Posterior vena cava (tissue), 2 donors: ENCODE measurements around the gene ZCCHC3. TPM values are rescaled to one million over a fixed set of nuclear protein-coding genes. Genes with fewer than 3 reads are reported as not detected.

Experiments used
- DNase-seq: peaks from one replicate; pipeline ENCODE4 v3.0.0-alpha.2; 2020; ENCODE audit warnings: low spot score
- intact Hi-C, 2 donors: fragments of 100-400 bp; cut with DNase I; formaldehyde crosslinking; loops; one replicate each; pipeline versions ENCODE4 v1.14.1 to v1.14.2; 2022 to 2023
- total RNA-seq, 2 donors: library from RNA; stranded (reverse); fragmentation: NEBNext Ultra II Directional; extraction: Animal tissue kit (Norgen Biotek cat#: 25700); gene quantifications; one replicate each; pipeline ENCODE4 v1.2.1, GENCODE V29; 2021
- donor health status: DM: yes; HTN: yes; CAD: no.
- donor health status: DM: yes; HTN: yes; CAD: no.

The ZCCHC3 gene
- total RNA-seq, 2 donors from 2014 or later = 10.1 to 10.9 TPM

DNA sequence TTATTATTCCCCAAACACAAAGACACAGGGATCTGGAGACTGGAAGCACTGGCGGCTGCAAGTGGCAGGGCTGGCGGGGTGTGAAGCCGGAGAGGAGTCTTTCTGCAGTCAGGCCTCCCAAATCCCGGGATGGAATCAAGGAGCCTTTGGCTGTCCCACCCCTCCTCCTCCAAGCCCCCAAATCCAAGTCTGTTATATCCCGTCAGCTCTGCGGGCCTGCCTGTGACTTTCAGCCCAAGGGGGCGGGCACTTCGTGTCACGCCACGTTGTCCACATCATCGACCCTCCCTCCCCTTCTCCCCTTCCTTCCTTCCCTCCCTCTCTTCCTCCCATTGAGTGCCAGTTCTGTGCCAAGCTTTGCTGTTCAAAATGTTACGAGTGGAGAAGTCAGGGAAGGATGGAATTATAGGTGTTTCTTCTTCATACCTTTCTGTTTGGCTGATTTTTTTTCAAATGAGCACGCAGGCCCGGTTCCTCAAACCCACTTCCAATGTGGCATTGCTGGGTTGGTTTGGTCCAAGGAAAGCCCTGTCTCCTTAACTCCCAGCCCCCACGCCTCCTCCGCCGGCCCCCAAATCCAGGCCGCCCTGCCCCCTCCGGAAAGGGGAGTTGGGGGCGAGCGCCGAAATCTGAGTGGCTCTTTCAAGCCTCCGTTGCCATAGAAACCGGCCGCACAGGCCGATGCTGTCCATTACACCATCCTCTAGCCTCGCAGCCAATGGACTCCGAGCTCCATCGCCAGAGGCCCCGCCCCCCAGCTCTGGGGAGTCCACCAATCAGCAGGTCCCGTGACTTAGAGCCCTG is 12.7 kb downstream of the ZCCHC3 start:
- intact Hi-C loops = no loop called here
- DNase-seq = peak; percentile 99

DNA sequence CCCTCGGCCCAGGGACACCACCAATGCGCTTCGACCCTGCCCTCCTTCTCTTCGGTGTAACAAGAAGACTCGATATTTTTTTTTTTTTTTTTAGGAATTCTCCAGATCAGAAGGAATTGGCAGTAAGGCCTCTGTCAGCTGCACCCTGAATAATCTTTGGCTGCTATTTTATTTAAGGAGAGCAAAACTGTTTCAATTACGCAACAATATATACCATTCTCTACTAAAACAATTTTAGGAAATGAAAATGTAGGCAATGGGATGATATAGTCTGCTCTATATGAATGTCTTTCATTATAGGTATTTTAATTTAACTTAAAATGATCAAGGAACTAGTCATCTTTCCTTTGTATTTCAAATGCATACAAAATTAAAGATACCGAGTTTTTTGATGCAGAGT is 13.3 kb downstream of the ZCCHC3 start:
- intact Hi-C loops = no loop called here
- no peak for DNase-seq

DNA sequence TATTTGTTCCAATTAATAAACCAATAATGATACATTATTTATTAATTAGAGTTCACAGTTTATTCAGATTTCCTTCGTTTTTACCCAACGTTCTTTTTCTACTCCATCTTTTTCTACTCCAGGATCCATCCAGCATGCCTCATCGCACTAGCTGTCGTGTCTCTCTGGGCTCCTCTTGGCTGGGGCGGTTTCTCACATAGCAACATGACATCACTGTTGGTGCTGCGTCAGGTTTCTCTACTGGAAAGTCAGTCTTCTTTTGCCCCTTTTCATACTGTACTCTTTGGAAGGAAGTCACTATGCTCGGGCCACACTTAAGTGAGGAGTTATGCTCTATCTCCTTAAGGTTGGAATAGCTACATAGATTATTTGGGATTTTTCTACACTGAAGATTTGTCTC is 14.2 kb downstream of the ZCCHC3 start:
- intact Hi-C loops = no loop called here
- no peak for DNase-seq

DNA sequence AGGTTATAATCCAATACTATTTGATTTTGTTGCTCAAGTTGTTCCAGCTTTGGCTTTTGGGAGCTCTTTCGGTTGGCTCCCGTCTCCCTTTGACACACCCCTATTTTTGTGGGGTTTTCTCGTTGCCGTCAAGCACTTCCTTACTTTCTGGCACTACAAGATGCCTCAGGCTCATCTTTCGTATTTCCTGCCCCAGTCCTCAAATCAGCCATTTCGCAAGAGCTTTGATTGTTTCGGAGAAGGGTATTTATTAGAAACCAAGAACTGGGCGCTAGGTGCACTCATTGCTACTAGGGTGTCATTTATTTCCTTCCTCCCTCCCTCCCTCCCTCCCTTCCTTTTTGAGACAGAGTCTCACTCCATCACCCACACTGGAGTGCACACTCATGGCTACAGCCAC is 14.7 kb downstream of the ZCCHC3 start:
- intact Hi-C loops = no loop called here

DNA sequence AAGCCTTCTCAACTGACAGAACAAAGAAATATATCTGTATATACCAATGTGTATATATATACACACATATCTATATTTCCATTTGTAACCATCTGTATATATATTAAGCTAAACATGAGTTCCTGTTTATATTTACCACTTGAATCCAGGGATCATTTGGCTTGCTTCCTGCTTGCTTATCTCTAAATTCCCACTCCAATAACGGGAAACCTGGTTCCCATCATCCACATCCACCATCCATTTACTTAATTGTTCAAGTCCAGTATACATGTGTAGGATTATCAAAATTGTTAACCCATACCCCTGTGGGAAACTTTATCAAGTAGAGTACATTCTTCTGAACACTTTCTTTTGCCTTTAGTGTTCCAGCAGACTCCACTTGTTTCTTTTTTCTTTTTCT is 15.5 kb downstream of the ZCCHC3 start:
- intact Hi-C loops = no loop called here
- DNase-seq = no peak

More for the DNA sequence above, 14.7 kb downstream of the ZCCHC3 start:
- DNase-seq = no peak

- intact Hi-C loops = no loop called here
- no peak for DNase-seq
Measured at GRCh38 chr20:313402-313801, 16.0 kb downstream of the ZCCHC3 start.

GRCh38 chr20:313948-314347 is 16.6 kb downstream of the ZCCHC3 start:
- intact Hi-C loops = no loop called here
- DNase-seq = no peak

- no peak for DNase-seq
- intact Hi-C loops = no loop called here
Measured at GRCh38 chr20:316316-317068, 19.1 kb downstream of the ZCCHC3 start.

DNA sequence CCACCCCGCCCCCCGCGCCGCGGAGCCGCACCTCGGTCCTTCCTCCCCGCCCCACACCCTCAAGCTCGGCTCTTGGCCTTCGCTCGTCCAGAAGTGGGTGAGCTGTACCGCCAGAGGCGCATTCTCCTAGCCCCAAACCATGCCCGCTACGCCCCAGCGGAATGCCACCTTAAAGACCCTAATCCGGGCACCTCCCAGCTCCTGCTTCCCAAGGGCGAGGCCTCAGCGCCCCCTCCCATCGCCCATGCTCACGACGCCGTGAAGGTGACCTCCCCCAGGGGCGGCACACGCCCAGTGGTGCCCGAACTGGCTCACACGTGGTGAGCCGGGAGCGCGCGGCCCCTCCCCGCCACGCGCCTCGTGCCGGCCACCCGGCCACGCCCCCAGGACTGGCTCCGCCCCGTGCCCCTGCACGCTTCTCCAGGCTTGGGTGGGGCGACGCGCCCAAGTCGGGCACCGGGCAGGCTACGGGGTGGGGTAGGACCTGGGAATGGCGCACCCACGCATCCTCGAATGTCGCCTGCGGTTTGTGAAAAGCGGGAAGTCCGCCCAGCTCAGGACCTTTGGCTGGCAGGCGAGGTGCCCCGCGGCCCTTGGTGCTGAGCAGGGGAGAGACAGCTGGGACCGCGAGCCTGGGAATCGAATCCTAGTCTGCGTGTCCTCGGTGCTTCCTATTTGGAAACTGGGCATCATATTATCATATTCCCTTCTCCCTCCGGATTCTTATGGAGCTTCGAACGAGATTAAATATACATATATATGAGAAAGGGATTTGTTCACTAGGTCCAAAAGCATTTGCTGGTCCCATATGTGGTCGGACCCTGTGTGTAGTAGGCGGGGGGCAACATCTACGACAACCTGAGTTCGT is 27.0 kb downstream of the ZCCHC3 start:
- intact Hi-C loops = no loop called here
- DNase-seq = peak; percentile 96

- DNase-seq = peak; percentile 99
- intact Hi-C loops = no loop called here
Measured at GRCh38 chr20:325045-325888, 27.9 kb downstream of the ZCCHC3 start, which contains the start of gene SOX12. Gene SOX12, plus strand, starts transcription at chr20:325552. Its CDS starts 373 bp downstream, at chr20:325925.

GRCh38 chr20:325889-326644 is 28.7 kb downstream of the ZCCHC3 start:
- intact Hi-C loops = no loop called here
- peak; percentile 90 for DNase-seq

- peak; percentile 82 for DNase-seq
- intact Hi-C loops = no loop called here
Measured at GRCh38 chr20:326645-327185, 29.3 kb downstream of the ZCCHC3 start.

DNA sequence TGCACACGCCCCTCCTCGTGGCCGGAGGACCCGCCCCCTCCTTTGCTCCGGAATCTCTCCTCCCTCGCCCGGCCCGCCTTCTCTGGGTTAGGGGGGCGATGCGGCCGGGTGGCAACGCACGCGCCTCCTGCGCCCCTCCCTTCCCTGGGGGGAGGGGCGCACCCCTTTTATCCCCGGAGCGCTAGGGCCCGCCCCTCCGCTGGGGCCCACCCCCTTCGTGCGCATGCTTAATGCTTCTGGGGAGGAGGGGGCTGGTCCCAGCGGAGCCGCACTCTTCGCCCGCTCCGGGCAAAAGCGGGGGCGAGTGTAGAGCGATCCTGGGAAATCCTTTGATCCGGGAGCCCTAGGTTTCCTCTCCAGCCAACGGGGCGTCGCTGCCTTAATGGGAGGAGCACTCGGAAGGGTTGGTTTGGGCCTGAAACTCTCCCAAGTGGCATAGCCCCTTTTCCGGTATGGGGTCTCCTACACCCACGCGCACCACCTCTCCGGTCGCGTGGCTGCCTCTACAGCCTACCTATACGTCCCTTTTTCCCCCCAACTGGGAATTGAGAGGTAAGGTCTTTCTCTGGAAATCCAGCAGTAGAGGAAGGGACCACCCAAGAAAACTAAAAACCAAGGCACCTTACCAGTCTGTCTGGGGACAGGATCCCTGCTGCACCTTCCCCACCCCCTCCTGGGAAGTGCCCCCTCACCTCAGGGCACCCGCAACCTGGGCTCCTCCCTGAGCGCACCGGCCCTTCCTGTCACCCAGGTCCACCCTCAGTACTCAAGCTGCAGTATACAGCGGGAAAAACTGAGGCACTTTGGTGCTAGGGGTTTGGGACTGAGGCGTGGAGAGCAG is 30.0 kb downstream of the ZCCHC3 start:
- intact Hi-C loops = no loop called here
- DNase-seq = peak; percentile 93

DNA sequence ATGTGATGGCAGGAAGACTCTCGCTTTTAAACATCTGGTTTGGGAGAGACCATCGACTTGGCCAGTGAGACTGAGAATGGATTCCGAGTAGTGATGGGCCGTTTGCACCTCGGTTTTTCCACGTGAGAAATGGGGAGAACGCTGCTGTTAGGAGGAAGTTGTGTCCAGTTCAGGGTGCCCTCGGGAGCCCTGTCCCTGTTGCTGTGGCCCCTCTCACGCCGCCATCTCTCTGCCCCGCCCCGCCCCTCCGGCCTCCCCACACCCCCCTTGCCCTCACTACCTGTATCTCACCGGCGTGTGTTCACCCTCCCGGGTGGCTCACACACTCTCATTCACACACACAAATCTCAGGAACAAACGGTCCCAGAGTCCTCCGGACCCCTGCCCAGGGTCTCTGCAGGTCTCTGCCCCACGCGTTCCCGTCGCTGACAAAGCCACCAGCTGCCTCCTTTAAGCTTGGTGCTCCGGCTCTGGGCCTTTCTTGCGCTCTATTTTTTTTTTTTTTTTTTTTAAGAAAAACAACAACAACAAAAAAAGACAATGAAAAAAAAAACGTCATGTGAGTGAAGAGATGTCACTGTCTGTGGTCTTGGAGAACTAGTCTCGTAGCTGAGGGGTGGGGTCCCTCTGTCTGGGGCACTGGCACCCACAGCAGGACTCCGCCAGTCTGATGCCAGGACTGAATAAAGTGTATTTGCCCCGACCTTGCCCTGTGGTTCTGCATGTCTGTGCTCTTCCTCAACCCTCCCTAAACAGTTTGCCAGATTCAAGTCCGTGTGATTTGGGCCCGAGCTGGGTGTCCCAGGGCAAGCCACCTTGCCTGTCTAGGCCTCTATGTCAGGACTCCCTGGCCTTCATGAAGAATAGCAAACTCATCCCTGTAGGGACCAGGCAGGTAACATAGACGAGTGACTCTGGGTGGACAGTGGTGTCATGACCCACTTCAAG is 30.9 kb downstream of the ZCCHC3 start:
- intact Hi-C loops = no loop called here
- DNase-seq = peak; percentile 62

DNA sequence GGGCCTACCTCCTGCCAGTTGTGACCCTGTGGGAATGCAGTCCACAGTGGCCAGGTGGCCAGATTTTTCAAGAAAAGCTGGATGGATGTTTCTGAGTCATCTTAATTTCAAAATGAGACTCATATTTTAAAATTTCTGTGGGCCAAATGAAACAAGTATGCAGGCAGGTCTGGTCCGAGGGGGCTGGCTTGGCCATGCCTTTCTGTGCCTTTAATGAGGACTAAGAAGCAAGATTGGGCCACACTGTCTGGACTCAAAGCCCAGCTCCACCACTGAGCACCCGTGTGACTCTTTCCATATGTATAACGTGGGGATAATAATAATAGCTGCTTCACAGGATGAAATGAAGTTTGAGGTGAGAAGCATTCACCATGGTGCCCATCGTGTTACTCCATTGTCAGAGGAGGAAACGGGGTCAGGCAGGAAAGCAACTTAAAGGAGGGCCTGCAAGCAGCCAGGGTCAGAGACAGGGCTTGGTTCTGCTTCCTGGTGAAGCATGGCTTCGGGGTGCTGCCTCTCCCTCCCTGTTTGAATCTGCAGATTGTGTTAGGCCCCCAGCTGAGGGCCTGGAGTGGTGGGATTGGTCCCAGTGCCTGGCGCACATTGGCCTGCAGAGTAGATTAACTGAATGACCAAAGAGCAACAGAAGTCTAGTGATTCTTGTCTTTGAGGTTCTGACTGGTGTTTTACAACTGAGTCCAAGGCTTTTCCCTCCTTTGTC is 31.8 kb downstream of the ZCCHC3 start:
- DNase-seq = peak; percentile 67
- intact Hi-C loops = no loop called here
